ENCODE data around the gene IDE. TPM values are rescaled to one million over a fixed set of nuclear protein-coding genes. Genes with fewer than 3 reads are reported as not detected.

Gene IDE
- total and polyA plus RNA-seq, 9 of the 15 experiments (the other 6 are each of a cell fraction or from before 2014, with no cell fraction given): 10.2 to 50.6 (median 33.2) TPM

- no peaks in the 10 kb centered on the region for H3K27me3 ChIP-seq (ENCODE audit: control insufficient read depth in 2 of 2, insufficient read depth in 2 of 2, low read length in 2 of 2)
- no peak overlapping the region for H3K9ac ChIP-seq (ENCODE audit: insufficient read depth in 1 of 2, low read depth in 2 of 2, low read length in 2 of 2)
- WGBS (ENCODE audit: insufficient coverage, low coverage, missing lambda C conversion rate): 100% methylated on average over 1 of the region's 1 CpG
- TF ChIP-seq RBM25 (IDR thresholded peaks at IDR 0.05; ENCODE audit: low read depth, low read length, severe bottlenecking) (peak; percentile 11), MBD1 (CRISPR knock-in tag; IDR thresholded peaks at IDR 0.05) (no peak)
- H3K79me2 ChIP-seq (ENCODE audit: control insufficient read depth, insufficient read depth, low read length): peaks cover 99% of the 10 kb centered on the region
- ChIA-PET POLR2A (interaction anchor here (1.0 kb wide), 1 partner anchor 159 kb away, joined by 3 read pairs; no protein-coding TSS in a partner anchor), CTCF (ENCODE audit: low intra/inter-chr PET ratio) (no interaction called here)
- H4K20me1 ChIP-seq (replicated peaks; ENCODE audit: control insufficient read depth, insufficient read depth, low read length): no peaks in the 10 kb centered on the region
- H3K4me3 ChIP-seq: no peak overlapping the region
- no peak overlapping the region for H3K27ac ChIP-seq (ENCODE audit: extremely low read depth, low read depth, low read length)
- no peak for ATAC-seq
- H3K9me3 ChIP-seq (replicated peaks; ENCODE audit: control insufficient read depth, insufficient read depth, low read depth, low read length): no peaks in the 10 kb centered on the region
- H2AFZ ChIP-seq (ENCODE audit: low read depth, low read length): no peak overlapping the region
- peaks cover 2 to 3% of the 10 kb centered on the region in 2 experiments; a peak in 3 of 5 replicates for H3K4me1 ChIP-seq (replicated peaks in 1 of 2; ENCODE audit: control insufficient read depth in 2 of 2, insufficient read depth in 2 of 2, low read length in 2 of 2)
- FAIRE-seq: no peak
- H3K4me2 ChIP-seq (ENCODE audit: insufficient read depth, low read length): no peak overlapping the region
- BruUV-seq (replicated peaks): no TSS peak
- intact Hi-C loops (cut with micrococcal nuclease): loop anchor here (10.0 kb wide), 1 partner anchor 476 kb away; the partner anchor contains the start of gene CYP26A1
- H3K9me1 ChIP-seq (ENCODE audit: control insufficient read depth, insufficient read depth, low read length): no peaks in the 10 kb centered on the region
- DNase-seq (ENCODE audit: extremely low read depth in 1 of 4, low spot score in 3 of 4): no peak
- in situ Hi-C loops (cut with MboI): no loop called here
- 0 out of 3 replicates have a peak, but pooled peaks cover 2% of the 10 kb centered on the region for H3K36me3 ChIP-seq (ENCODE audit: control insufficient read depth, insufficient read depth, low read length)
Measured at GRCh38 chr10:92598321-92598720, 24.4 kb upstream of the IDE start.

- Histone ChIP-seq H4K20me1 (replicated peaks; ENCODE audit: control insufficient read depth, insufficient read depth, low read length) (no peaks in the 10 kb centered on the region), H3K36me3 (ENCODE audit: control insufficient read depth, insufficient read depth, low read length) (no peaks in the 10 kb centered on the region), H3K4me2 (ENCODE audit: insufficient read depth, low read length) (peak overlapping the region; percentile 78), H3K27me3 (ENCODE audit: control insufficient read depth in 2 of 2, insufficient read depth in 2 of 2, low read length in 2 of 2) (no peaks in the 10 kb centered on the region), H3K9me1 (ENCODE audit: control insufficient read depth, insufficient read depth, low read length) (no peaks in the 10 kb centered on the region), H3K4me1 (replicated peaks in 1 of 2; ENCODE audit: control insufficient read depth in 2 of 2, insufficient read depth in 2 of 2, low read length in 2 of 2) (peaks cover 7 to 12% of the 10 kb centered on the region in 2 experiments; a peak in 4 of 5 replicates), H3K9me3 (replicated peaks; ENCODE audit: control insufficient read depth, insufficient read depth, low read depth, low read length) (no peaks in the 10 kb centered on the region), H3K27ac (ENCODE audit: extremely low read depth, low read depth, low read length) (no peak overlapping the region), H2AFZ (ENCODE audit: low read depth, low read length) (no peak overlapping the region), H3K9ac (ENCODE audit: insufficient read depth in 1 of 2, low read depth in 2 of 2, low read length in 2 of 2) (peak overlapping the region in 1 of 2 experiments; percentile 35; a peak in 2 of 4 replicates), H3K79me2 (ENCODE audit: control insufficient read depth, insufficient read depth, low read length) (peaks cover 78% of the 10 kb centered on the region), H3K4me3 (peak overlapping the region; percentile 64)
- CTCF ChIA-PET (ENCODE audit: low intra/inter-chr PET ratio): no interaction called here
- FAIRE-seq: no peak
- in situ Hi-C loops (cut with MboI) (no loop called here), intact Hi-C loops (cut with micrococcal nuclease) (loop anchor here (10.0 kb wide), 1 partner anchor 479 kb away; the partner anchor contains the start of gene CYP26A1)
- POLR2A ChIA-PET: interaction anchor here (1.1 kb wide), 1 partner anchor 10 kb away, joined by 4 read pairs; no protein-coding TSS in a partner anchor
- TF ChIP-seq NR2C2 (CRISPR knock-in tag; IDR thresholded peaks at IDR 0.05) (no peak), NR2C2 (tag; IDR thresholded peaks at IDR 0.05) (peak; percentile 3; the same call in 1 of the 2 replicates), RFX5 (IDR thresholded peaks at IDR 0.05; ENCODE audit: low read depth, low read length) (no peak)
- no peak for DNase-seq (ENCODE audit: extremely low read depth in 1 of 4, low spot score in 3 of 4)
- no TSS peak for BruUV-seq (replicated peaks)
- ATAC-seq: no peak
- WGBS (ENCODE audit: insufficient coverage, low coverage, missing lambda C conversion rate): 3% methylated on average over 2 of the region's 2 CpGs
Measured at GRCh38 chr10:92595505-92595904, 21.6 kb upstream of the IDE start.

Measured in K562 (cell line).